Measurements from ENCODE around the gene SPIRE1.
"Not testable (repeated sequence)": the region's sequence is repeated elsewhere in the genome, so short reads cannot be mapped to it uniquely, and the experiment has no call there.

The SPIRE1 gene

GRCh38 chr18:12645751-12646203, 12.1 kb downstream of the SPIRE1 start:
- DNase-seq (ENCODE audit: low read depth in 2 of 2): no peak

- no peak for DNase-seq (ENCODE audit: low read depth in 2 of 2)
These were observed 12.7 kb downstream of the SPIRE1 start for GRCh38 chr18:12645254-12645653.

- DNase-seq (ENCODE audit: low read depth in 2 of 2): not testable (repeated sequence)
These were observed 14.2 kb downstream of the SPIRE1 start for GRCh38 chr18:12643756-12644155.

DNA sequence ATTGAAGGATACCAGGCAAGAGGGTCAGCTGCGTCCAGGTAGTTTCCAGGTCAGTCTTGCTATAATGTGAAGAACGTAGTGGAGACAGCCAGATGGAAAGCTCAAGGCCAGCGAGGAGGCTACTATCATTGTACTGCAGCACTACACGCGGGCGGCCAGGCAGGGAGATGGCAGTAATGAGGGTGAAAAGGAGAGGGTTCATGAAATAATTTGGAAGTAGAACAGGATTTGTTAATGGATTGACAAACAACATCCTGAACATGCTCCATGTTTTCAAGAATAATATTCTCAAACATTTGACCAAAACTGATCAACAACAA, 17.1 kb downstream of the SPIRE1 start:
- DNase-seq (ENCODE audit: low read depth in 2 of 2): no peak

- no peak for DNase-seq (ENCODE audit: low read depth in 2 of 2)
These were observed 17.7 kb downstream of the SPIRE1 start for GRCh38 chr18:12639990-12640880.

DNA sequence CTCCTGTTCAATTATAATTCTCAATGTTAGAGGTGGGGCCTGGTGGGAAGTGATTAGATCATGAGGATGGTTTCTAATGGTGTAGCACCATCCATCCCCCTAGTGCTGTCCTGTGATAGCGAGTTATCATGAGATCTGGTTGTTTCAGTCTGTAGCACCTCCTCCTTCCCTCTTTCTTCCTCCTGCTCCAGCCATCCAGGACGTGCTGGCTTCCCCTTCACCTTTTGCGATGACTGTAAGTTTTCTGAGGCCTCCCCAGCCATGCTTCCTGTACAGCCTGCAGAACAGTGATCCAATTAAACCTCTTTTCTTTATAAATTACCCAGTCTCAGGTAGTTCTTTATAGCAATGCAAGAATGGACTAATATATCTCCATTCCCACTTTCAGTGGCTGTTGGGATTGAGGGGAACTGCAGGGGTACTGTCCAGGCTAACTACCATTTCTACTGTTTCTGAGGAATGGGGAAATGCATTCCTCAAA, 19.2 kb downstream of the SPIRE1 start:
- no peak for DNase-seq (ENCODE audit: low read depth in 2 of 2)

- DNase-seq (ENCODE audit: low read depth in 2 of 2): no peak
These were observed 19.8 kb downstream of the SPIRE1 start for GRCh38 chr18:12637901-12638643.

GRCh38 chr18:12637393-12637792, 20.5 kb downstream of the SPIRE1 start:
- DNase-seq (ENCODE audit: low read depth in 2 of 2): no peak

DNA sequence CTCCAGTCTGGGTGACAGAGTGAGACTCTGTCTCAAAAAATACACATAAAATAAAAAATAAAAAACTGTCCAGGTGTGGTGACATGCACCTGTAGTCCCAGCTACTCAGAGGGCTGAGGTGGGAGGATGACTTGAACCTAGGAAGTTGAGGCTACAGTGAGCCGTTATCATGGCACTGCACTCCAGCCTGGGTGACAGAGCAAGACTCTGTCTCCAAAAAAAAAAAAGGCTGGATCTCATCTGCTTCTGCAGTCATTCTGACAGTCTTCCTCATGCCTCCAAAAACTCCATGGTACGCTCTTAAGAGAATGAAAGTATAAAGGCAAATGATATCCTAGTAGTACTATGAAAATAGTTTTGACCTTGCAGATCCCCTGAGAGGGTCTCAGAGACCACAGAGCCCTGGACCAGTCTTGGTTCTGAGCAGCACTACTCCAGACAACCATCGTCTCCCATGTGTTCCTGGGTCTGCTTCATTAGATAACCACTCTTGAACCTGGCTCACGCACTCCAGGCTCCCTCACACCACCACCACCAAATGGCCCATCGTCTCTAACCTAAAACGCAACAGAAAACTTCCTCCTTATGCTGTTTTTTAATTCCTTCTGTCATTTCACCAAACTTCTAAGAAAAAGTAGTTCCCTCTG, 26.0 kb downstream of the SPIRE1 start:
- DNase-seq (ENCODE audit: low read depth in 2 of 2): no peak

GRCh38 chr18:12630136-12630535, 27.8 kb downstream of the SPIRE1 start:
- DNase-seq (ENCODE audit: low read depth in 2 of 2): no peak

- DNase-seq (ENCODE audit: low read depth in 2 of 2): no peak
These were observed 28.9 kb downstream of the SPIRE1 start for GRCh38 chr18:12628706-12629702.

DNA sequence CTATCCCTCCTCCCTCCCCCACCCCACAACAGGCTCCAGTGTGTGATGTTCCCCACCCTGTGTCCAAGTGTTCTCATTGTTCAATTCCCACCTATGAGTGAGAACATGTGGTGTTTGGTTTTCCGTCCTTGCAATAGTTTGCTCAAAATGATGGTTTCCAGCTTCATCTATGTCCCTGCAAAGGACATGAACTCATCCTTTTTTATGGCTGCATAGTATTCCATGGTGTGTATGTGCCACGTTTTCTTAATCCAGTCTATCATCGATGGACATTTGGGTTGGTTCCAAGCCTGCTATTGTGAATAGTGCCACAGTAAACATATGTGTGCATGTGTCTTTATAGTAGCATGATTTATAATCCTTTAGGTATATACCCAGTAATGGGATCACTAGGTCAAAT, 30.7 kb downstream of the SPIRE1 start:
- DNase-seq (ENCODE audit: low read depth in 2 of 2): not testable (repeated sequence)

GRCh38 chr18:12625241-12625640, 32.7 kb downstream of the SPIRE1 start:
- no peak for DNase-seq (ENCODE audit: low read depth in 2 of 2)

- DNase-seq (ENCODE audit: low read depth in 2 of 2): no peak
These were observed 36.1 kb downstream of the SPIRE1 start for GRCh38 chr18:12621742-12622306.

DNA sequence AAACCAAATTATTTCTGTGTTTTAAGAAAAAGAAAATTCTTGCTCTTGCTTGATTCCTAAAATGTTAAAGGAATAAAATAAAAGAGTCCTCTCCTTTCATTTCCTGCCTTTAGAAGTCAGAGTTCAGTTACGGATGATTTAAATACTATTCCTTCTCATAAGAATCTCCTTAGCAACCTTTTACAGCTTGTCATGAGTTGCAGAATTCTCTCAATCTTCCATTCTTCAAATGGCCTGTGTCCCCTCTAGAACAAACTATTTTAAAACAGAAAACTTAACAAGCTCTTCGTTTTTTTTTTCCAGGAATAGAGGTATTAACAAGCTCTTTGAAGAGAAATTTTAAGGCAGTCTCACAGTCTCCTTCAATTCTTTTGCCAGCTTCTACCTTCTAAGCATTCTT, 42.2 kb downstream of the SPIRE1 start:
- DNase-seq (ENCODE audit: low read depth in 2 of 2): no peak

GRCh38 chr18:12608301-12608700, 49.6 kb downstream of the SPIRE1 start:
- DNase-seq (ENCODE audit: low read depth in 2 of 2): no peak

DNA sequence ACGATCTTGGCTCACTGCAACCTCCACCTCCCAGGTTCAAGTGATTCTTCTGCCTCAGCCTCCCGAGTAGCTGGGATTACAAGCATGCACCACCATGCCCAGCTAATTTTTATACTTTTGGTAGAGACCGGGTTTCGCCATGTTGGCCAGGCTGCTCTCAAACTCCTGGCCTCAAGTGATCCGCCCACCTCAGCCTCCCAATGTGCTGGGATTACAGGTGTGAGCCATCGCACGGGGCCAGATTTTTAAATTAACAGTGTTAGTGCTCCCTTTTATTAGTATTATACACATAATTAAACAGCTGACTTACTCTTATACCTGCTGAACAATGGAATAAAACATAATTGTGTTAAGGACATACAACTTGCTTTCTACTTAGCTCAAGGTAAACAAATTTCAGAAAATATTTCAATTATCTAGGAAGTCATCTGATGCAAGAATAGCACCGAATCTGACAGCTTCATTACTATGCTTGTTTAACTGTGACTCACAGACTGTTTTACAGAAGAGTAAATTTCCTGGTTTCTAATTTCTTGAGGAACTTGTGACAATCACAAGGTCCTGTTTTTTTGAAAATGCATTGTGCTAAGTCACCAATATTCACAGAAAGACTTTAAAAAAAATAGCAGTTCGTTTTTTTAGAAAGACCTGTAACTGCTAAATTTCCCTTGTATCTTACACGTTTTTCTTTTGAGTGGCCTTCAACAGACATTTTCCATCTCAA, 51.2 kb downstream of the SPIRE1 start:
- no peak for DNase-seq (ENCODE audit: low read depth in 2 of 2)

DNA sequence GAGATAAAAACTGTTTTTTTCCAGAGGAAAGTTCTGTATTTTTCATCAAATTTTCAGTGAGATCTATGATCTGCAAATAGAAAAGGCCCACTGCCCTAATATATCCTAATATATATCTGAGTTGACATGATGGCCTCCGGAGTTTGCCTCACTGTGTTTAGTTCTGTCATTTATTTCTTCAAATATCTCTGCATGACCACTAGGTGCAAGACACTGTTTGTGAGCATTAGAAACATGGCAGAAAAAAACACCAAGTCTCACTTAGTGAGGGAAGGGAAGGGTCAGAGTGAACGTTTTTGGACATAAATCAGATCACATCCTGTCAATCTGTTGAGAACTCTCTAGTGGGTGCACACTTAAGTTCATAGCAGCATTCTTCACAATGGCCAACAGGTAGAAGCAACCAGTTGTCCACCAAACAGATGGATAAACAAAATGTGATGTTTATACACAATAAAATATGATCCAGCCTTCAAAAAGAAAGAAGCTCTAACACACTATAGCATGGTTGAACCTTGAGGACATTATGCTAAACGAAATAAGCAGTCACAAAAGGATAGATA, 53.4 kb downstream of the SPIRE1 start:
- DNase-seq (ENCODE audit: low read depth in 2 of 2): no peak

DNA sequence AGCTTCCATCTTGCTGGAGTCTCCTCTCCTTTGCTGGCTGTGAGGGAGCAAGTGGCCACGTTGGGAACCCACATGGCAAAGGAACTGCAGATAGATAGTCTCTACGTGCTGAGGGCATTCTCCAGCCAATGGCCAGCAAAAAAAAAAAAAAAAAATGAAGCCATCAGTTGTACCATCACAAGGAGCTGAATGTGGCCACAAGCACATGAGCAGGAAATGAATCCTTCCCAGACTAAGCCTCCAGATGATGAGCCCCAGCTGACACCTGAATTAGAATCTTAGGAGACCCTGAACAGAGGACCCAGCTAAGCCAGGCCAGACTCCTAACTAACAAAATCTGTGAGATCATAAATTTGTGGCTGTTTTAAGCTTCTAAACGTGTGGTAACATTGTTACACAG, 57.9 kb downstream of the SPIRE1 start:
- no peak for DNase-seq (ENCODE audit: low read depth in 2 of 2)

DNA sequence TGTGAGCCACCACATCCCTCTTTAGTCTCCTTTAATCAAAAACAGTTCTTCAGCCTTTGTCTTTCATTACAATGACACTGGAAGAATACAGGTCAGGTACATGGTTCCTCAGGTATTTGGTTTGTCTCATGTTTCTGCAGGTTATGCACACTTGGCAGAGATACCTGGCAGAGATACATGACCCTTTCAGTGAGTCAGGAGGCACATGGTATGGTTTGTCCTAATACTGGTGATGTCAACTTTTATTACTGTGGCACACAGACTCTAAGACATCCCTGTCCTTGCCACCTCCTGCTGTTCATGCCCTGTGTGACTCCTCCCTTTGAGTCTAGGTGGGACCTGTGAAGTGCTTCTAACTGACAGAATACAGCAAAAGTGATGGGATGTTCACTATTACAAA, 58.4 kb downstream of the SPIRE1 start:
- DNase-seq (ENCODE audit: low read depth in 2 of 2): no peak

All from stimulated activated CD4-positive, alpha-beta T cell treated with anti-CD3 and anti-CD28 coated beads, Interleukin-1b, Interleukin-23, amount 100 ng/mL, for 1 hour (primary cell).